ENCODE data around the gene FAU.

DNA sequence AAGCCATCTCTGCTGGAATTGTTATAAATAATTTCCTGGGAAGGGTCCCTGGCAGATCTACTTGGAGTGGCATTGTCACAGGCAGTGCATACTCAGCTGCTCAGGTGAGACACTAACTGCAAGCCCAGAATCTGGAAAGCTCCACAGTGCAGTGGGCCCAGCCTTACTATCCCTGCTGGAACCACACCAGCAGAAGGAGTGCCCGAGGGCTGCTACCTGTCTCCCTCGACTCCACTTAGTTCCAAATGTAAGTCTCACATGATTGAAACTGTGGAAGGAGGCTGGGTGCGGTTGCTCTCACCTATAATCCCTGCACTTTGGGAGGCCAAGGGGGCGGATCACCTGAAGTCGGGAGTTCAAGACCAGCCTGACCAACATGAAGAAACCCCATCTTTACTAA lies 26.7 kb upstream of the FAU start:
- TF ChIP-seq POLR2A (IDR thresholded peaks at IDR 0.05) = no peak
- TF ChIP-seq, protein P1, sequence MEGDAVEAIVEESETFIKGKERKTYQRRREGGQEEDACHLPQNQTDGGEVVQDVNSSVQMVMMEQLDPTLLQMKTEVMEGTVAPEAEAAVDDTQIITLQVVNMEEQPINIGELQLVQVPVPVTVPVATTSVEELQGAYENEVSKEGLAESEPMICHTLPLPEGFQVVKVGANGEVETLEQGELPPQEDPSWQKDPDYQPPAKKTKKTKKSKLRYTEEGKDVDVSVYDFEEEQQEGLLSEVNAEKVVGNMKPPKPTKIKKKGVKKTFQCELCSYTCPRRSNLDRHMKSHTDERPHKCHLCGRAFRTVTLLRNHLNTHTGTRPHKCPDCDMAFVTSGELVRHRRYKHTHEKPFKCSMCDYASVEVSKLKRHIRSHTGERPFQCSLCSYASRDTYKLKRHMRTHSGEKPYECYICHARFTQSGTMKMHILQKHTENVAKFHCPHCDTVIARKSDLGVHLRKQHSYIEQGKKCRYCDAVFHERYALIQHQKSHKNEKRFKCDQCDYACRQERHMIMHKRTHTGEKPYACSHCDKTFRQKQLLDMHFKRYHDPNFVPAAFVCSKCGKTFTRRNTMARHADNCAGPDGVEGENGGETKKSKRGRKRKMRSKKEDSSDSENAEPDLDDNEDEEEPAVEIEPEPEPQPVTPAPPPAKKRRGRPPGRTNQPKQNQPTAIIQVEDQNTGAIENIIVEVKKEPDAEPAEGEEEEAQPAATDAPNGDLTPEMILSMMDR (IDR thresholded peaks at IDR 0.05) = no peak

All from thyroid gland (tissue), 4 donors.